ENCODE data around the gene APEH. TPM values are rescaled to one million over a fixed set of nuclear protein-coding genes. Genes with fewer than 3 reads are reported as not detected.

The APEH gene
- total RNA-seq, 1 donor from 2014 or later = 88.5 TPM

DNA sequence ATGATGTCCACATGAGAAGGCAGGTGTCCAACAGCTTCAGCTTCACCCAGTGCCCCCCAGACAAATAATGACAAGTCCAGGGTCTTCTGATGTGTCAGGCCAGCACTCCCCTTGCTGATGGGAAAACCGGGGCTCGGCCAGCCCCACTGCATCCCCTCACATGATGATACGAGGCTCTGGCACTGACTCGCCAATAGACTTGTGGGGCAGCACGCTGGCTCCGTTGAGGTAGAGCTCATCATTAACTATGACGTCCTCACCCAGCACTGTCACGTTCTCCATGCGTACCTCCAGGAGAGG is 47.4 kb downstream of the APEH start:
- intact Hi-C loops (cut with DNase I) = no loop called here
- ATAC-seq = no peak
- no peaks in the 10 kb centered on the region for H3K9me3 ChIP-seq
- TF ChIP-seq, protein P1, sequence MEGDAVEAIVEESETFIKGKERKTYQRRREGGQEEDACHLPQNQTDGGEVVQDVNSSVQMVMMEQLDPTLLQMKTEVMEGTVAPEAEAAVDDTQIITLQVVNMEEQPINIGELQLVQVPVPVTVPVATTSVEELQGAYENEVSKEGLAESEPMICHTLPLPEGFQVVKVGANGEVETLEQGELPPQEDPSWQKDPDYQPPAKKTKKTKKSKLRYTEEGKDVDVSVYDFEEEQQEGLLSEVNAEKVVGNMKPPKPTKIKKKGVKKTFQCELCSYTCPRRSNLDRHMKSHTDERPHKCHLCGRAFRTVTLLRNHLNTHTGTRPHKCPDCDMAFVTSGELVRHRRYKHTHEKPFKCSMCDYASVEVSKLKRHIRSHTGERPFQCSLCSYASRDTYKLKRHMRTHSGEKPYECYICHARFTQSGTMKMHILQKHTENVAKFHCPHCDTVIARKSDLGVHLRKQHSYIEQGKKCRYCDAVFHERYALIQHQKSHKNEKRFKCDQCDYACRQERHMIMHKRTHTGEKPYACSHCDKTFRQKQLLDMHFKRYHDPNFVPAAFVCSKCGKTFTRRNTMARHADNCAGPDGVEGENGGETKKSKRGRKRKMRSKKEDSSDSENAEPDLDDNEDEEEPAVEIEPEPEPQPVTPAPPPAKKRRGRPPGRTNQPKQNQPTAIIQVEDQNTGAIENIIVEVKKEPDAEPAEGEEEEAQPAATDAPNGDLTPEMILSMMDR (IDR thresholded peaks at IDR 0.05) = no peak
- no peak overlapping the region for H3K27ac ChIP-seq
- H3K4me3 ChIP-seq = no peak overlapping the region
- H3K27me3 ChIP-seq = no peaks in the 10 kb centered on the region
- peaks cover 20% of the 10 kb centered on the region for H3K36me3 ChIP-seq
- H3K4me1 ChIP-seq = peaks cover 28% of the 10 kb centered on the region
- DNase-seq = no peak

DNA sequence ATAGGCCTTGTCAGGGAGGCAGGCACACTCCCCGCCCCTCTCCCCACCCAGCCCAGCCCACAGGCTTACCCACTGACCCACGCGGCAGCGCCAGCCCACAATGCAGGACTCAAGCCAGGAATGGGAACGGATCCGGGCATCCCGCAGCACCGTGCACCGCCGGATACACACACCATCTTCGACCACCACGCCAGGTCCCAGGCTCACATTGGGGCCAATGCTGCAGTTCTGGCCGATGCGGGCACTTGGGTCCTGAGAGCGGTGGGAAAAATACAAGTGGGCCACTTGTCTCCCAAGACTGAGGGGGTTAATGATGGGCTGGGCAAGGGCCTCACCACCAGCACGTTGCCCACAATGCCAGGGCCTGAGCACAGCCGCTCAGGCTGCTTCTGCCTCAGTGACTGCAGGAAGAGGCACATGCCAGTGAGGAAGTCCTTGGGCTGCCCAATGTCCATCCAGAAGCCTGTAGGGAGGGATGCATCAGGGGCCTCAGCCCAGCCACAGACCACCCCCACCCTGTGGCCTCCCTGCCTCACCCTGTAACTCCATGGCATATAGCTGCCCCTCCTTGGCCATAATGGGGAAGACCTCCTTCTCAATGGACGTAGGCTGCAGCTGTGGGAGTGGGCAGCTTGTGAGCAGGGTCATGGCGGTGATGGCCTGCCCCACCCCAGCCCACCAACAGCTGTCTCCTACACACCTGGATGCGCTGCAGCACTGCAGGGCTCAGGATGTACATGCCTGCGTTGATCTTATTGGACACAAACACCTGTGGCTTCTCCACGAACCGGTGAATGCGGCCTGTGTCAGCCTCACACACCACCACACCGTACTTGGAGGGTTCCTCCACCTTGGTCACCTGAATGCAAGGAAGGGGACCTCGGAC is 48.0 kb downstream of the APEH start:
- no peak for ATAC-seq
- H3K27ac ChIP-seq = peak overlapping the region; percentile 99
- H3K27me3 ChIP-seq = no peaks in the 10 kb centered on the region
- peak; percentile 67 for DNase-seq
- H3K4me3 ChIP-seq = peak overlapping the region; percentile 99
- H3K9me3 ChIP-seq = no peaks in the 10 kb centered on the region
- peaks cover 28% of the 10 kb centered on the region for H3K4me1 ChIP-seq
- H3K36me3 ChIP-seq = peaks cover 26% of the 10 kb centered on the region
- TF ChIP-seq, protein P1 (IDR thresholded peaks at IDR 0.05) = no peak
- intact Hi-C loops (cut with DNase I) = no loop called here

DNA sequence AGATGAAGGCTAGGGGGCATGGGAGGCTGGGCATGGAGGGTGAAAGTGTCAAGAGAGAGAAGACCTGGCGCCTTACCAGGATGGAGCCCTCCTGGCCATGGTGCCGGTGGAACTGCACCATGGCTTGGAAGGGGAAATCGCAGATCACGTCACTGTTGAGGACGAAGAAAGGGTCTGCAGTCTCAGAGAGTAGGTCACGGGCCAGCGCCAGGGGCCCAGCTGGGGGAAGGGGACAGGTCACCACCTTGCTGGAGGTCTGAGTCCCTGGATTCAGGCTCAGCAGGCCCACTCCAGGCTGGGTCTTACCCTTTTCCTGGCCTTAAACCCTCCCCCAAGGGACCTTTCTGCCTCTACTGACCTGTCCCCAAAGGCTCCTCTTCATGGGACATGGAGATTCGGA is 48.7 kb downstream of the APEH start:
- no peak for ATAC-seq
- TF ChIP-seq, protein P1 (IDR thresholded peaks at IDR 0.05) = no peak
- H3K4me3 ChIP-seq = peak overlapping the region; percentile 99
- no peaks in the 10 kb centered on the region for H3K27me3 ChIP-seq
- peak overlapping the region; percentile 99 for H3K27ac ChIP-seq
- peaks cover 34% of the 10 kb centered on the region for H3K36me3 ChIP-seq
- intact Hi-C loops (cut with DNase I) = no loop called here
- DNase-seq = peak; percentile 63
- H3K4me1 ChIP-seq = peaks cover 28% of the 10 kb centered on the region
- no peaks in the 10 kb centered on the region for H3K9me3 ChIP-seq

DNA sequence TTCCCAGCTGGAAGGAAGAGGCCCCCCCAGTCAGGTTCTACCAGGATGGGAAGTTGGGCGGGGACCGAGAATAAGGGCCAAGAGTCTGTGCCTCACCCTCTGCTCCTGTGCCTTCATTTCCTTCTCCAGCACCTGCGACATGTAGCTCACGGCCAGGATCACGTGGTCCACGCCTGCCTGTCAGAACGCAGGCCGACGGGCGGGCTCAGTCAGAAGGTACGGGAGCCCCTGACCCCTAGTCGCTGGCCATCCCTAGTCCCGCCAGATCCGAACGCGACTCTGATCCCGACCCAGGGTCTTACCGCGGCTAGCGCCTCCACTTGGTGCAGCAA is 49.1 kb downstream of the APEH start:
- intact Hi-C loops (cut with DNase I) = no loop called here
- H3K4me3 ChIP-seq = peak overlapping the region; percentile 99
- peak; percentile 22 for ATAC-seq

DNA sequence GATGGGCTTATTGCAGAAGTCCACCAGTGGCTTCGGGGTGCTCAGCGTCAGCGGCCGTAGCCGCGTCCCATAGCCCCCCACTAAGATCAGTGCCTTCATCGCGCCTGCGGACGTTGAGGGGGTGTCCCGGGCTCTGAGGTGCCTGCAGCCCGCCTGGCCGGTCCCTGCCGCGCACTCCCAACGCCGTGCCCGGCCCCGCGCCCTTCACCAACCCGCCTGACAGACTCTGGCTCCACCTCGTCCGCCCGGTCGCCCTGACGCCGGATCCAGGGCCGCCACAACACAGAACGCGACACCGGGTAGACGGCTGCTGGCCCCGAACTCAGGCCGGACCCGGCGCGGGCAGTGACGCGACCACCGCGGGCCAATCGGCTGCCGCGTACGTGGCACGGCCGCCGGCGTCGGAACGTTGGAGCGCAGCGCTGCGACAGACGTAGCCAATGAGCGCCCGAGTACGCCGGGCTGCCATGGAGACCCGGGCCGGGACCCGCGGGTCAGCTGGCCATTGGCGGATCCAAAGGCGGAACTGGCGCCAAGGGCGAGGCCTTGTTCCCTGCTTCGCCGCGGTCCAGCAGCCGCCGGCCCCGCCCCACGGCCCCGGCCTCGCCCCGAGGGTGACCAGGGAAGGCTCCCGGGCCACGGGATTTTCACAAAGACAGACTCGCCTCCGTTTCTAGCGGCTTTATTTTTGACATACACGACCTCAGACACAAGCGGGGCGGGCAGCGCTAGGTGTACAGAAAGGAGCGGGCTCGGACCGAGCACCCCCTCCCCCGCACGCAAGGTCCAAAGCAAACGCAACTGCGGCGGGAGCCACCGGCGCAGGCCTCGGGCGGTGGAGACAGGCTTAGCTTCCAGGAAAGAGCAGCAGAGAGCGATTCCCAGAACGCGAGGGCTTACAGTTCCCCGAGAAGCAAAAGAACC is 49.7 kb downstream of the APEH start, which contains the start of gene GMPPB:
Gene GMPPB, minus strand, starts transcription at position 324 of the 924 bp plus-strand sequence. Its CDS starts 225 bp downstream, at position 99.
- H3K27ac ChIP-seq = peak within 1 kb of the TSS; percentile 99
- H3K36me3 ChIP-seq = peaks cover 36% of the 10 kb centered on the region
- peak; percentile 93 for ATAC-seq
- peak within 1 kb of the TSS; percentile 99 for H3K4me3 ChIP-seq
- no peaks in the 10 kb centered on the region for H3K9me3 ChIP-seq
- TF ChIP-seq, protein P1 (IDR thresholded peaks at IDR 0.05) = no peak
- H3K27me3 ChIP-seq = no peaks in the 10 kb centered on the region
- H3K4me1 ChIP-seq = peaks cover 23% of the 10 kb centered on the region
- intact Hi-C loops (cut with DNase I) = no loop called here
- DNase-seq = peak; percentile 99

More for the DNA sequence above, 49.1 kb downstream of the APEH start:
- Histone ChIP-seq H3K27me3 (no peaks in the 10 kb centered on the region), H3K9me3 (no peaks in the 10 kb centered on the region), H3K4me1 (peaks cover 28% of the 10 kb centered on the region), H3K27ac (peak overlapping the region; percentile 99), H3K36me3 (peaks cover 36% of the 10 kb centered on the region)
- TF ChIP-seq, protein P1 (IDR thresholded peaks at IDR 0.05) = no peak
- DNase-seq = peak; percentile 88

Measured in upper lobe of right lung (tissue), 1 donor.